Stimulated activated CD4-positive, alpha-beta T cell treated with anti-CD3 and anti-CD28 coated beads, Interleukin-4, amount 100 ng/mL, for 48 hours (primary cell): ENCODE measurements around the gene IGSF10.
A peak's percentile ranks its signal among the peaks of the same experiment; 100 is the strongest.
"Not testable (repeated sequence)": the region's sequence is repeated elsewhere in the genome, so short reads cannot be mapped to it uniquely, and the experiment has no call there.

Experiments used
- DNase-seq, 2 donors: peaks; one replicate each; pipeline ENCODE4 v3.0.0-alpha.2; 2020; ENCODE audit warnings: low read depth in 2 of 2

Gene IGSF10

GRCh38 chr3:151460774-151461450 lies at the start of gene IGSF10:
TSS of gene IGSF10 (minus strand) at chr3:151461061. CDS start at chr3:151458709, 2,352 bp downstream.
- no peak for DNase-seq

DNA sequence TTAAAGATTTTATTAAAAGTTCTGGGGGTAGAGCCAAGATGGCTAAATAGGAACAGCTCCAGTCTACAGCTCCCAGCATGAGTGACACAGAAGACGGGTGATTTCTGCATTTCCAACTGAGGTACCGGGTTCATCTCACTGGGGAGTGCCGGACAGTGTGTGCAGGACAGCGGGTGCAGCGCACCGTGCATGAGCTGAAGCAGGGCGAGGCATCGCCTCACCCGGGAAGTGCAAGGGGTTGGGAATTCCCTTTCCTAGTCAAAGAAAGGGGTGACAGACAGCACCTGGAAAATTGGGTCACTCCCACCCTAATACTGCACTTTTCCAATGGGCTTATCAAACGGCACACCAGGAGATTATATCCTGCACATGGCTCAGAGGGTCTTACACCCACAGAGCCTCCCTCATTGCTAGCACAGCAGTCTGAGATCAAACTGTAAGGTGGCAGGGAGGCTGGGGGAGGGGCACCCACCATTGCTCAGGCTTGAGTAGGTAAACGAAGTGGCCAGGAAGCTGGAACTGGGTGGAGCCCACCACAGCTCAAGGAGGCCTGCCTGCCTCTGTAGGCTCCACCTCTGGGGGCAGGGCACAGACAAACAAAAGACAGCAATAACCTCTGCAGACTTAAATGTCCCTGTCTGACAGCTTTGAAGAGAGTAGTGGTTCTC lies 48.7 kb upstream of the IGSF10 start:
- not testable (repeated sequence) for DNase-seq

- no peak for DNase-seq
These were observed 43.7 kb upstream of the IGSF10 start for GRCh38 chr3:151504606-151505005.

- DNase-seq, result no peak
These were observed 42.2 kb upstream of the IGSF10 start for GRCh38 chr3:151503074-151503473.

GRCh38 chr3:151501923-151502632 lies 41.2 kb upstream of the IGSF10 start:
- no peak for DNase-seq

DNA sequence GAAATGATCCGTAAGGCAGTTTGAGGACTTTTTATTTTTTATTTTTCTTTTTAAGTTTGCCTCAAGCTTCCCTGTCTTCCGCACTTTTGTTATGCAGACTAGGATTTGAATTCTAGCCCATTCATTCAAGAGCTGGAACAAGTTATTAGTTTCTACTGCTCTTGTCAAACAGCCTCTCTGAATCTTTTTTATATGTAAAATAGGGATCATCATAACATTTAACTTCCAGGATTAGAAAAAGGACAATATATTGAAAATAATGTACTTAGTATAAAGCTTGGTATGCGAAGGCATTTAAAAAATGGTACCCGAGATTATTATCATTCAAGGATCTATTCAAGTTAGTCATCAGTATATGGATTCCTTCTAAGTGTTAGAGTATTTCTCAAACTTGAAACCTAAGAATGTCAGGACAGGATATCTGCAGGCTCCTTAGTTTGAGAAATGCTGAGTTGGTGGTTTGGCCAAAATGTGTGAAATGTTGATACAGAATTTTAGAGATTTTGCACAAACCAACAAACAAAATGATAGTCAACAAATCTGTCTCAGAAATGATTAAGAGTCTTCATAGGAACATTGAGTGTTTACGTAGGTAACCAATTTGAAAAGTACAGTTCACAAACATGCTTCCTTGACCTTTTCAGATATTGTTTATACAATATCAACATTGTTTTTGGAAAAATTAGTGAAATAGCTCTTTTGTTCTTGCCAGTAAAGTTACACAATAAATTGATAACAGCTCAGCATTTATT lies 40.5 kb upstream of the IGSF10 start:
- no peak for DNase-seq

GRCh38 chr3:151499168-151499567 lies 38.3 kb upstream of the IGSF10 start:
- no peak for DNase-seq

DNA sequence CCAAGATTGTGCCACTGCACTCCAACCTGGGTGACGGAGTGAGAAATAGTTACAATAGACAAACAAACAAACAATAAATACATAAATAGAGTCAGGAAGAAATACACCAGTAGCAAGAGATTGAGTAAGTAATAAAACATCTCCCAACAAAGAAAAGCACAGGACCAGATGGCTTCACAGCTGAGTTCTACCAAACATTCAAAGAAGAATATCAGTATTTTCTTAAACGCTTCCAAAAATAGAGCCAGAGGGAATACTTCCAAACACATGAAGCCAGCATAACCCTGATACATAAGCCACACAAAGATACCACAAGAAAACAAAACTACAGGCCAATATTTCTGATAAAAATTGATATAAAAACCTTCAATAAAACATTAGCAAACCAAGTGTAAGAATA lies 30.7 kb upstream of the IGSF10 start:
- DNase-seq, result no peak

GRCh38 chr3:151487833-151488232 lies 27.0 kb upstream of the IGSF10 start:
- DNase-seq, result not testable (repeated sequence)

DNA sequence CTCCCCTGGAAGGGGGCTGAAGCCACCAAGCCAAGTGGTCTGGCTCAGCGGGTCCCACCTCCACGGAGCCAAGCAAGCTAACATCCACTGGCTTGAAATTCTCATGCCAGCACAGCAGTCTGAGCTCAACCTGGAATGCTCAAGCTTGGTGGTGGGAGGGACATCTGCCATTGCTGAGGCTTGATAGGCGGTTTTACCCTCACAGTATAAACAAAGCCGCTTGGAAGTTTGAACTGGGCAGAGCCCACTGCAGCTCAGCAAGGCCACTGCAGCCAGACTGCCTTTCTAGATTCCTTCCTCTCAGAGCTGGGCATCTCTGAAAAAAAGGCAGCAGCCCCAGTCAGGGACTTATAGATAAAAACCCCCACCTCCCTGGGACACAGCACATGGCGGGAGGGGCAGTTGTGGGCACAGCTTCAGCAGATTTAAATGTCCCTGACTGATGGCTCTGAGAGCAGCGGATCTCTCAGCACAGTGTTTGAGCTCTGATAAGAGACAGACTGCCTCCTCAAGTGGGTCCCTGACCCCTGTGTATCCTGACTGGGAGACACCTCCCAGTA lies 23.2 kb upstream of the IGSF10 start:
- no peak for DNase-seq

DNA sequence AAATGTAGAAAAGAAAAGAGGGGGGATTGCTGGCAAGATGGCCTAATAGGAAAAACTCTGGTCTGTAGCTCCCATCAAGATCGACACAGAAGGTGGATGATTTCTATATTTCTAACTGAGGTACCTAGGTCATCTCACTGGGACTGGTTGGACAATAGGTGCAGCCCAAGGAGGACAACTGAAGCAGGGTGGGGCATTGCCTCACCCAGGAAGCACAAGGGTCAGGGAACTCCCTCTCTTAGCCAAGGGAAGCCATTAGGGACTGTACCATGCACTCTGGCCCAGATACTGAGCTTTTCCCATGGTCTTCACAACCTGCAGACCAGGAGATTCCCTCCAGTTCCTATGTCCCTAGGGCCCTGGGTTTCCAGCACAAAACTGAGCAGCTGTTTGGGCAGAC lies 22.6 kb upstream of the IGSF10 start:
- no peak for DNase-seq

- DNase-seq, result no peak
These were observed 19.6 kb upstream of the IGSF10 start for GRCh38 chr3:151480492-151480891.

DNA sequence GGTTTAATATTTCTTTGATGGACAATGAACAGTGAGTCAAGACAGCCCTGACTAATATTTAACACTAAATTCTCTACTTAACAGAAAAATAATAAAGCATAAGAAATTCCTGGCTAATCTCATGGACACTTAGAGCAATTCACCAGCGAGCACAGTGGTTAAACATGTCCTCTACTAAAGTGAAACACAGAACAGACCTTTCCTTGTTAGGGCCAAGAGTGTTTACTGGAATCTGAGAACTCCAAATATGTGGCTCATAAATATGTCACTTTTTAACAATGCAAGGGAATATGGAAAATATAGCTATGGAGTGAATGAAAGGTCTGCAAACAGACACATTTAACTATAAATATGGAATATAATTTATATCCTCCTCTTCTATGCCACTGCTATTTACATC lies 18.6 kb upstream of the IGSF10 start:
- no peak for DNase-seq

DNA sequence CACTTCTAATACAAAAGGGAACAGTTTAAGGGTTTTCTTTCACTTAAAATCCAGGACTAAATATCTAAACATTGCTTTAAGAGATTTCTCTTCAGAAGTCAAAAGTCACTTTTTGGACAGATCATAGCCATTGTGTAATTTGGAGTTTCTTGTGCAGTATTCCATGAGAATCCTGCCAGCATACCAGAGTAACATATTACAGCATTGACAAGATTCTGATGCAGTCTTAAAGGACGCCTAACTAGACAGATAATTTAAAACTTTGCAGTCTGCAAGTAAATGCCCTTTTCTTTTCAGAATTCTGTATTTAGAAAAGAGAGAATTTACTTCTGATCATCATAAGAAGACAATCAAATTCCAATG lies 17.5 kb upstream of the IGSF10 start:
- DNase-seq, result no peak

- no peak for DNase-seq
These were observed 16.9 kb upstream of the IGSF10 start for GRCh38 chr3:151477591-151478334.

- no peak for DNase-seq
These were observed 15.6 kb upstream of the IGSF10 start for GRCh38 chr3:151476344-151477018.

DNA sequence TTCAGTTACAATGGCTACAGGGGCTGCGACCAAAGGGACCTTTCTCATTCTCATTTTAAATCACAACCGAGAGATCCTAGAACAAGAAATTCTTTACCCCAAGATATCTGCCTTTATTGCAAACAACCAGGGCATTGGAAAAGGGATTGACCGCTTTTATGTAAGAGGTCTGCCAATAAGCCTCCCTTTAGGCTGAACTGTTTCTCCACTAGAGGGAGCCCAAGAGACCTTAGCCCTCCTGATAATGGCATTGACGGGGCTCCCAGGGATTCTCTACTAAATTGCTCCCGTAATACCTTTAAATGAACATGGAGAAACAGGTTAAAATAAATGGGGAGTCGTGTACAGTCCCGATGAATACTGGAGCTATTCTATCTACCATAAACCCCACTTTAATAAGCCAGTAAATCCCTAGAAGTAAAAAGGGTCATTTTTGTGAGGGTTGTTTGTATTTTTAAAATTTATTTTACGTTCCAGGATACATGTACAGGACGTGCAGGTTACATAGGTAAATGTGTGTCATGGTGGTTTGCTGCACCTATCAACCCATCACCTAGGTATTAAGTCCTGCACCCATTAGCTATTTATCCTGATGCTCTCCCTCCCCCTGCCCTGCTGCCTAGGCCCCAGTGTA lies 7.5 kb upstream of the IGSF10 start:
- peak; percentile 4 to 11 for DNase-seq

GRCh38 chr3:151467069-151467468 lies 6.2 kb upstream of the IGSF10 start:
- no peak for DNase-seq

- DNase-seq, result no peak
These were observed 2.1 kb upstream of the IGSF10 start for GRCh38 chr3:151462991-151463390.

- DNase-seq, result no peak
These were observed 1.5 kb upstream of the IGSF10 start for GRCh38 chr3:151462278-151462780.
